Caco-2 (cell line): ENCODE measurements around the gene CIB1. TPM values are rescaled to one million over a fixed set of nuclear protein-coding genes. Genes with fewer than 3 reads are reported as not detected.

Experiments
- BruUV-seq: library from RNA; stranded (reverse); fragments of 400-500 nt; replicated peaks from 2 replicates; lab custom pipeline; 2021; lab: Mats Ljungman, UMichigan
- CTCF ChIA-PET: fragments of 300-600 bp; sonication (Branson Sonifier 250); formaldehyde crosslinking; loops from one replicate; lab custom pipeline; 2022; ENCODE audit warnings: antibody characterized with exemption; lab: Charles Lee
- POLR2A ChIA-PET: fragments of 300-600 bp; sonication (Branson Sonifier 250); formaldehyde crosslinking; loops from one replicate; lab custom pipeline; 2022; ENCODE audit warnings: antibody characterized with exemption; lab: Charles Lee
- DNase-seq, 2 experiments: peaks; one replicate each; pipeline versions ENCODE4 v3.0.0 to v3.0.0-alpha.2; 2020 to 2022
- H3K27me3 ChIP-seq: replicated peaks from 2 replicates; pipeline ENCODE4 v1.6.0; 2011; ENCODE audit warnings: low read length; ENCODE audit not compliant: control insufficient read depth, insufficient read depth
- H3K36me3 ChIP-seq: 2 replicates; pipeline ENCODE4 v1.5.1; 2011; ENCODE audit warnings: low read length; ENCODE audit not compliant: control insufficient read depth, insufficient read depth
- H3K4me1 ChIP-seq: fragments of 250-450 bp; sonication (Bioruptor Pico); 2 replicates; pipeline ENCODE4 v1.5.1; 2020; ENCODE audit warnings: mild to moderate bottlenecking
- H3K4me3 ChIP-seq: 2 replicates; pipeline ENCODE4 v1.5.1; 2011; ENCODE audit warnings: low read depth, mild to moderate bottlenecking, control low read depth, low read length
- H3K9me3 ChIP-seq: fragments of 250-450 bp; sonication (Bioruptor Pico); 2 replicates; pipeline ENCODE4 v1.5.1; 2020; ENCODE audit warnings: mild to moderate bottlenecking, moderate library complexity
- H3K27ac Mint-ChIP-seq: one replicate; pipeline ENCODE4 v1.8.0; 2022; ENCODE audit warnings: mixed read lengths; ENCODE audit not compliant: unreplicated experiment
- H3K27me3 Mint-ChIP-seq: one replicate; pipeline ENCODE4 v1.8.0; 2022; ENCODE audit warnings: mixed read lengths; ENCODE audit not compliant: insufficient read depth, unreplicated experiment
- H3K36me3 Mint-ChIP-seq: one replicate; pipeline ENCODE4 v1.8.0; 2022; ENCODE audit warnings: mild to moderate bottlenecking, mixed read lengths; ENCODE audit not compliant: insufficient read depth, unreplicated experiment
- H3K4me1 Mint-ChIP-seq: one replicate; pipeline ENCODE4 v1.8.0; 2022; ENCODE audit warnings: low read depth, mixed read lengths; ENCODE audit not compliant: unreplicated experiment
- H3K4me3 Mint-ChIP-seq: one replicate; pipeline ENCODE4 v1.8.0; 2022; ENCODE audit warnings: mild to moderate bottlenecking, moderate library complexity, mixed read lengths; ENCODE audit not compliant: unreplicated experiment
- H3K9me3 Mint-ChIP-seq: one replicate; pipeline ENCODE4 v1.8.0; 2022; ENCODE audit warnings: mixed read lengths; ENCODE audit not compliant: unreplicated experiment
- CTCF ChIP-seq, 2 experiments: fragments of 200-600 bp in 1 of 2; IDR thresholded peaks; 1 replicate in 1 of 2; 2 replicates in 1 of 2; pipeline versions ENCODE4 v1.5.1 to v1.8.0; 2011 to 2022; ENCODE audit warnings: antibody characterized with exemption in 1 of 2, control low read depth in 1 of 2, inconsistent platforms in 1 of 2, low read depth in 1 of 2, low read length in 1 of 2, mild to moderate bottlenecking in 1 of 2, moderate library complexity in 1 of 2; ENCODE audit not compliant: insufficient read depth in 1 of 2, severe bottlenecking in 1 of 2, unreplicated experiment in 1 of 2
- intact Hi-C: fragments of 100-400 bp; cut with micrococcal nuclease; formaldehyde crosslinking; loops from one replicate; pipeline ENCODE4 v1.10.0; 2022; ENCODE audit not compliant: unreplicated experiment
- total RNA-seq: library from RNA; stranded (reverse); gene quantifications from 2 replicates; pipeline ENCODE4 v1.2.3, GENCODE V29; 2022

Gene CIB1
- total RNA-seq, 1 experiment from 2014 or later: 37.7 TPM

- intact Hi-C loops: no loop called here
- BruUV-seq: no TSS peak
- no peak for TF ChIP-seq CTCF (IDR thresholded peaks at IDR 0.05; ENCODE audit: insufficient read depth in 1 of 2, low read depth in 1 of 2, low read length in 1 of 2, severe bottlenecking in 1 of 2, unreplicated experiment in 1 of 2)
- Histone ChIP-seq H3K9me3 (no peaks in the 10 kb centered on the region), H3K4me1 (no peaks in the 10 kb centered on the region), H3K4me3 (no peak overlapping the region), H3K36me3 (no peaks in the 10 kb centered on the region), H3K27me3 (no peaks in the 10 kb centered on the region)
- Mint-ChIP-seq H3K4me1 (no peaks in the 10 kb centered on the region), H3K27ac (no peak overlapping the region), H3K9me3 (no peaks in the 10 kb centered on the region), H3K27me3 (no peaks in the 10 kb centered on the region), H3K4me3 (no peak overlapping the region), H3K36me3 (no peaks in the 10 kb centered on the region)
- ChIA-PET POLR2A (no interaction called here), CTCF (no interaction called here)
- DNase-seq: no peak
These were observed 26.5 kb downstream of the CIB1 start for GRCh38 chr15:90207252-90207651.

GRCh38 chr15:90205886-90206285, 27.9 kb downstream of the CIB1 start:
- BruUV-seq: no TSS peak
- Mint-ChIP-seq H3K9me3 (no peaks in the 10 kb centered on the region), H3K4me1 (no peaks in the 10 kb centered on the region), H3K27me3 (no peaks in the 10 kb centered on the region), H3K4me3 (no peak overlapping the region), H3K27ac (no peak overlapping the region), H3K36me3 (no peaks in the 10 kb centered on the region)
- DNase-seq: no peak
- ChIA-PET CTCF (no interaction called here), POLR2A (no interaction called here)
- intact Hi-C loops: no loop called here
- Histone ChIP-seq H3K4me1 (no peaks in the 10 kb centered on the region), H3K9me3 (no peaks in the 10 kb centered on the region), H3K36me3 (no peaks in the 10 kb centered on the region), H3K4me3 (no peak overlapping the region), H3K27me3 (no peaks in the 10 kb centered on the region)
- no peak for TF ChIP-seq CTCF (IDR thresholded peaks at IDR 0.05; ENCODE audit: insufficient read depth in 1 of 2, low read depth in 1 of 2, low read length in 1 of 2, severe bottlenecking in 1 of 2, unreplicated experiment in 1 of 2)

GRCh38 chr15:90205050-90205848, 28.5 kb downstream of the CIB1 start:
- no peak for DNase-seq
- ChIA-PET POLR2A (interaction anchor here (0.7 kb wide), 1 partner anchor 28 kb away, joined by 3 read pairs; the partner anchor contains the start of gene CIB1), CTCF (interaction anchor here (0.7 kb wide), 1 partner anchor 114 kb away, joined by 3 read pairs; no protein-coding TSS in a partner anchor)
- Mint-ChIP-seq H3K9me3 (no peaks in the 10 kb centered on the region), H3K27ac (no peak overlapping the region), H3K4me3 (no peak overlapping the region), H3K27me3 (no peaks in the 10 kb centered on the region), H3K4me1 (no peaks in the 10 kb centered on the region), H3K36me3 (no peaks in the 10 kb centered on the region)
- intact Hi-C loops: no loop called here
- Histone ChIP-seq H3K4me1 (no peaks in the 10 kb centered on the region), H3K27me3 (no peaks in the 10 kb centered on the region), H3K9me3 (no peaks in the 10 kb centered on the region), H3K36me3 (no peaks in the 10 kb centered on the region), H3K4me3 (no peak overlapping the region)
- no TSS peak for BruUV-seq
- TF ChIP-seq CTCF (IDR thresholded peaks at IDR 0.05; ENCODE audit: insufficient read depth in 1 of 2, low read depth in 1 of 2, low read length in 1 of 2, severe bottlenecking in 1 of 2, unreplicated experiment in 1 of 2): no peak
